Stimulated activated CD4-positive, alpha-beta T cell treated with anti-CD3 and anti-CD28 coated beads, Interleukin-2, amount 100 ng/mL, for 4 hours (primary cell): ENCODE data around the gene PRAMEF10.
"Not testable (repeated sequence)": the region's sequence is repeated elsewhere in the genome, so short reads cannot be mapped to it uniquely, and the experiment has no call there.

Experiments
- DNase-seq: peaks from one replicate; pipeline ENCODE4 v3.0.0-alpha.2; 2020; ENCODE audit warnings: low read depth

Gene PRAMEF10

GRCh38 chr1:12898170-12898569 is at the start of gene PRAMEF10:
PRAMEF10 (minus strand) TSS chr1:12898270; CDS start chr1:12895847, 2,423 bp downstream.
- not testable (repeated sequence) for DNase-seq

GRCh38 chr1:12947480-12947879 is 49.4 kb upstream of the PRAMEF10 start, which contains the start of gene PRAMEF6:
PRAMEF6 (minus strand) TSS chr1:12947580; CDS start chr1:12942518, 5,062 bp downstream.
- DNase-seq = not testable (repeated sequence)

- DNase-seq = not testable (repeated sequence)
Observed at GRCh38 chr1:12924368-12924767, 26.3 kb upstream of the PRAMEF10 start.

- DNase-seq = not testable (repeated sequence)
Observed at GRCh38 chr1:12921749-12922148, 23.7 kb upstream of the PRAMEF10 start.

- not testable (repeated sequence) for DNase-seq
Observed at GRCh38 chr1:12916310-12916709, 18.2 kb upstream of the PRAMEF10 start, which contains the start of gene PRAMEF7. PRAMEF7 (plus strand) TSS chr1:12916610; CDS start chr1:12917693, 1,083 bp downstream.

- DNase-seq = not testable (repeated sequence)
Observed at GRCh38 chr1:12903793-12904572, 5.9 kb upstream of the PRAMEF10 start.

- not testable (repeated sequence) for DNase-seq
Observed at GRCh38 chr1:12899186-12899585, 1.1 kb upstream of the PRAMEF10 start.

GRCh38 chr1:12886101-12886500 is 12.0 kb downstream of the PRAMEF10 start, which contains the start of gene PRAMEF4:
PRAMEF4 (minus strand) TSS chr1:12886201; CDS start chr1:12883394, 2,807 bp downstream.
- not testable (repeated sequence) for DNase-seq

- not testable (repeated sequence) for DNase-seq
Observed at GRCh38 chr1:12878453-12878852, 19.6 kb downstream of the PRAMEF10 start.

GRCh38 chr1:12863131-12863880 is 34.8 kb downstream of the PRAMEF10 start:
- DNase-seq = not testable (repeated sequence)

GRCh38 chr1:12856786-12857185 is 41.3 kb downstream of the PRAMEF10 start, which contains the start of gene PRAMEF2:
PRAMEF2 (plus strand) TSS chr1:12857086; CDS start chr1:12859010, 1,924 bp downstream.
- not testable (repeated sequence) for DNase-seq

GRCh38 chr1:12851779-12852178 is 46.3 kb downstream of the PRAMEF10 start:
- no peak for DNase-seq

- not testable (repeated sequence) for DNase-seq
Observed at GRCh38 chr1:12848620-12849019, 49.5 kb downstream of the PRAMEF10 start, which contains the start of gene HNRNPCL1. HNRNPCL1 (minus strand) TSS chr1:12848720; CDS start chr1:12848289, 431 bp downstream.
